Right cardiac atrium (tissue), 5 donors: ENCODE data around the gene NSUN7. TPM values are rescaled to one million over a fixed set of nuclear protein-coding genes. Genes with fewer than 3 reads are reported as not detected.

ENCODE experiments used
- ATAC-seq, 2 donors: fragments of 200-7000 bp; cut with Tn5 transposase; one replicate each; pipeline versions ENCODE4 v1.8.0 to v1.9.1; 2020; ENCODE audit warnings: moderate library complexity in 2 of 2, mild to moderate bottlenecking in 1 of 2
- DNase-seq, 3 donors: peaks; one replicate each; pipeline ENCODE4 v3.0.0-alpha.2; 2020
- H3K27ac ChIP-seq: one replicate; pipeline ENCODE4 v1.5.1; 2013; ENCODE audit warnings: mild to moderate bottlenecking, low read length, control low read depth, moderate library complexity
- H3K27me3 ChIP-seq: one replicate; pipeline ENCODE4 v1.6.1; 2013; ENCODE audit not compliant: control insufficient read depth, insufficient read depth
- H3K4me1 ChIP-seq: one replicate; pipeline ENCODE4 v1.6.1; 2013; ENCODE audit warnings: low read length; ENCODE audit not compliant: control insufficient read depth, insufficient read depth
- H3K4me3 ChIP-seq: one replicate; pipeline ENCODE4 v1.5.1; 2013; ENCODE audit warnings: low read length, control low read depth
- H3K9me3 ChIP-seq: one replicate; pipeline ENCODE4 v1.6.1; 2013; ENCODE audit warnings: low read length; ENCODE audit not compliant: control insufficient read depth
- WGBS: extraction: QIAGEN DNeasy Blood & Tissue Kit; methylation state at CpG from one replicate; pipeline ENCODE4 v1.1.7; 2013; 5-methylcytosine and 5-hydroxymethylcytosine counted together
- intact Hi-C, 4 donors: fragments of 100-400 bp; cut with DNase I; formaldehyde crosslinking; loops; one replicate each; pipeline versions ENCODE4 v1.11.0 to v1.14.0; 2022 to 2023
- polyA plus RNA-seq: library from polyadenylated mRNA; stranded (reverse); fragments of 200-250 nt; gene quantifications from one replicate; pipeline ENCODE4 v1.2.3, GENCODE V29; 2013
- total RNA-seq, 4 donors: library from RNA; stranded (reverse); fragmentation: NEBNext Ultra II Directional; extraction: Animal tissue kit (Norgen Biotek cat#: 25700); gene quantifications; one replicate each; pipeline ENCODE4 v1.2.1, GENCODE V29; 2021
- donor health status: healthy with polysubstance abuse.
- donor health status: DM: no; HTN: yes; CAD: no.
- donor health status: DM: no; HTN: no; CAD: no.
- donor health status: DM: no; HTN: yes; CAD: no; lungs with severe emphysema.
- donor health status: DM: yes; HTN: yes; CAD: no.

Gene NSUN7
- total and polyA plus RNA-seq, 5 donors, result 2.2 to 6.4 (median 4.4) TPM

DNA sequence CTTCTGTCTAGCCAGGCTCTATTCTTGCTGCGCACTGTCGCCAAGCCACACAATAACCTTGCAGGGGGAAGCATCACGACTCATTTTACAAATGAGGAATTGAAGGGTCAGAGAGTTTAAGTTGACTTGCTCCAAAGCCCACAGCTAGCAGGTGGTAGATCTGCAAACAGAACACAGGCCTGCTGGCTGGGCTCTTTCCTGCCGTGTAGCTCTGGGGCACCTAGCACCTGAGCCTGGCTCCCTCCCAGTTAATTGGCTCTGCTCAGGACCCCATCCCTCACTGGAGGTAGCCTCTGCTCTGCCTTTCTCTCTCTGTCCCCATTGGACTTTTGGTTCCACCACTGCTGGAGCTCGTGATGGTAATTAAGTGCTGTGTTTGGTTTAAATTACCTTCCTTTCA is 98.5 kb downstream of the NSUN7 start:
- intact Hi-C loops, result loop anchor here in 1 of 4 donors (10.0 kb wide), 1 partner anchor 113 kb away; no protein-coding TSS in a partner anchor
- ATAC-seq (no peak), DNase-seq (no peak)
- H3K27me3 ChIP-seq, result no peaks in the 10 kb centered on the region
- peaks cover 4% of the 10 kb centered on the region for H3K4me1 ChIP-seq
- WGBS, result 86% methylated on average over 5 of the region's 5 CpGs
- H3K9me3 ChIP-seq, result no peaks in the 10 kb centered on the region
- no peak overlapping the region for H3K27ac ChIP-seq
- no peak overlapping the region for H3K4me3 ChIP-seq

DNA sequence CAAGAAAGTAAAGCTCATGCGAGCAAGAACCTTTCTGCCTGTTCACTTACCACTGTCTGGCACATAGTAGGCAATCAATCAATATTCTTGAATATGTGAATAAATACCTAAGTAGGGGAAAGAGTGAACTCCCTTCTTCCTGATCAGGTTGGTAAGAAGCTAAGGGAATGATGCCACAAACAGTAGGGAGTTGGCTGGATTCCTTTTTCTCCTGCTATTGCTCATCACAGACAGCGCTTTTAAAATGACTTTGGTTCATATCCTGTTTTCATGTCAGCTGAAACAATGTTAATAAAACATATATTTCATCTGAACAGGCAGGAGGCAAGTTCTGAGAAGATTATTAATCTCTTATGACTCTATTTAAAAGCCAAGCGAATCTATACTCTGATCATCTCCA is 99.2 kb downstream of the NSUN7 start:
- DNase-seq (no peak), ATAC-seq (no peak)
- intact Hi-C loops, result loop anchor here in 1 of 4 donors (10.0 kb wide), 1 partner anchor 114 kb away; no protein-coding TSS in a partner anchor
- Histone ChIP-seq H3K4me1 (peaks cover 4% of the 10 kb centered on the region), H3K4me3 (no peak overlapping the region), H3K27ac (no peak overlapping the region), H3K27me3 (no peaks in the 10 kb centered on the region), H3K9me3 (no peaks in the 10 kb centered on the region)
- 86% methylated on average over 3 of the region's 3 CpGs for WGBS

DNA sequence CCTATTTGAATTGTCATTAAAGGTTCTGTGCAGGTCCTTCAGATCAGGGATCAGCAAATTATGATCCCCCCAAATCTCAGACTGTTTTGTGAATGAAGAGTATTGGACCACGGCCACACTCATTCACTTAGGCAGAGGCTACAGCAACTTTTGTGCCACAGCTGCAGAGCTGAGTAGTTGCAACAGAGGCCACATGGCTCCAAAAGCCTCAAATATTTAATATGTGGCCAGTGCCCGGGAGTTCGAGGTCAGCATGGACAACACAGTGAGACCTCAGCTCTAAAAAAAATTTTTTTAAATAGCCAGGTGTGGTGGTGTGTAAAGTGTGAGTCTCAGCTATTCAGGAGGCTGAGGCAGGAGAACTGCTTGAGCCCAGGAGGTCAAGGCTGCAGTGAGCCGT is 100.7 kb downstream of the NSUN7 start:
- 91% methylated on average over 4 of the region's 4 CpGs for WGBS
- intact Hi-C loops, result no loop called here
- Histone ChIP-seq H3K9me3 (no peaks in the 10 kb centered on the region), H3K4me1 (peaks cover 2% of the 10 kb centered on the region), H3K27me3 (no peaks in the 10 kb centered on the region), H3K27ac (no peak overlapping the region), H3K4me3 (no peak overlapping the region)
- ATAC-seq (no peak), DNase-seq (no peak)

GRCh38 chr4:40856277-40856839 is 106.6 kb downstream of the NSUN7 start:
- intact Hi-C loops, result no loop called here

GRCh38 chr4:40856840-40857362 is 107.1 kb downstream of the NSUN7 start:
- Histone ChIP-seq H3K9me3 (no peaks in the 10 kb centered on the region), H3K4me1 (peaks cover 4% of the 10 kb centered on the region), H3K4me3 (peak overlapping the region; percentile 23), H3K27ac (no peak overlapping the region), H3K27me3 (no peaks in the 10 kb centered on the region)
- intact Hi-C loops, result no loop called here
- ATAC-seq (peak; percentile 98 to 99), DNase-seq (peak; percentile 78 to 92 (median 90))
- 24% methylated on average over 51 of the region's 51 CpGs for WGBS

More at GRCh38 chr4:40856277-40856839, 106.6 kb downstream of the NSUN7 start:
- ATAC-seq (peak in 1 of 2 donors; percentile 13), DNase-seq (no peak)
- 59% methylated on average over 16 of the region's 16 CpGs for WGBS
- Histone ChIP-seq H3K9me3 (no peaks in the 10 kb centered on the region), H3K4me3 (peak overlapping the region; percentile 23), H3K27me3 (no peaks in the 10 kb centered on the region), H3K4me1 (peaks cover 4% of the 10 kb centered on the region), H3K27ac (no peak overlapping the region)

DNA sequence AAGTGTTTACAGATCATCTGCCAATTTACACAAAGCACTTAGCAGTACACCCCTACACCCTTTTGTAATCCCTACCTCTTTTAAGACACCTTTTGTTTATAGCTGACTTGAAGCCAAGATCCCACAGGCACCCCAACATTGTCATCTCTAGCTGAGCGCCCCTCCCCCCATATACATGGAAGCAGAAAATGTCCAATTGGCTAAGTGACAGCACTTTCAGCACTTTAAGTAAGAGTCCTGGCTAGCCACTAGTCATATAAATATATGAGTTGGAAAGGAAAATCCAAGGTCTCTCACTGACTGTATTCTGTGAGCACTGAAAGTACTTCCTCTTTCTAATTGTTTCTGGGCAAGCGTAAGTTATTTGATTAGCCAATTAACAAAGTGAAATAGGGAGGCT is 108.2 kb downstream of the NSUN7 start:
- H3K27me3 ChIP-seq, result no peaks in the 10 kb centered on the region
- intact Hi-C loops, result no loop called here
- no peak for ATAC-seq

GRCh38 chr4:40858962-40859361 is 109.2 kb downstream of the NSUN7 start:
- no peaks in the 10 kb centered on the region for H3K27me3 ChIP-seq
- H3K27ac ChIP-seq, result no peak overlapping the region
- WGBS, result 72% methylated on average over 2 of the region's 2 CpGs
- intact Hi-C loops, result no loop called here
- no peak for DNase-seq
- no peak for ATAC-seq
- H3K4me1 ChIP-seq, result peaks cover 4% of the 10 kb centered on the region
- H3K4me3 ChIP-seq, result no peak overlapping the region
- H3K9me3 ChIP-seq, result no peaks in the 10 kb centered on the region

More for the DNA sequence above, 108.2 kb downstream of the NSUN7 start:
- Histone ChIP-seq H3K4me1 (peaks cover 4% of the 10 kb centered on the region), H3K9me3 (no peaks in the 10 kb centered on the region), H3K4me3 (no peak overlapping the region), H3K27ac (no peak overlapping the region)
- DNase-seq, result no peak
- WGBS, result 92% methylated on average over 2 of the region's 2 CpGs

Other genes with a start within 250 kb of the NSUN7 start
- 1 to 10 TPM; 3.4 to 8.2 (median 4.8) TPM for gene RBM47, start 120.1 kb upstream of the NSUN7 start, total RNA-seq
- 0.97 TPM for gene RBM47, start 120.1 kb upstream of the NSUN7 start, polyA plus RNA-seq